22Rv1 (cell line): ENCODE data around the gene TBC1D26.
"Not testable (repeated sequence)": the region's sequence is repeated elsewhere in the genome, so short reads cannot be mapped to it uniquely, and the experiment has no call there.

Experiments
- ZFX ChIP-seq: fragments of 450-650 bp; IDR thresholded peaks from 2 replicates; pipeline ENCODE4 v1.6.1; 2017; ENCODE audit warnings: antibody characterized with exemption, borderline replicate concordance
- TF ChIP-seq, protein P1 (sequence below): fragments of 450-650 bp; IDR thresholded peaks from 2 replicates; pipeline ENCODE4 v1.5.1; 2017; ENCODE audit warnings: mild to moderate bottlenecking

DNA sequence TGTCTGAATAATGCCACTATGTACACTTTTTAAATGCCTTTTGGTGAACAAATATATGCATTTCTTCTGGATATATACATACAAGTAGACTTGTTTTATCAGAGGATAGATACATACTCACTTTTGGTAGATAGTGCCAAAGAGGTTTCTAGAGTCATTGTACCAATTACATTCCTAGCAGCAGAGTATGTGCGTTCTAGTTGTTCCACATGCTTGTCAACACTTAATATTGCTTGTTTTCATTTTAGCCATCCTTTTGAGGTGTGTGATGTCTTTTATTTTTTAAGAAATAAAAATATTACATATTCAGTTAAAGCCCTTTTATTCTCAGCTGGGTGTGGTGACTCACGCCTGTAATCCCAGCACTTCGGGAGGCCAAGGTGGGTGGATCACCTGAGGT, 23.2 kb upstream of the TBC1D26 start:
- TF ChIP-seq, protein P1, sequence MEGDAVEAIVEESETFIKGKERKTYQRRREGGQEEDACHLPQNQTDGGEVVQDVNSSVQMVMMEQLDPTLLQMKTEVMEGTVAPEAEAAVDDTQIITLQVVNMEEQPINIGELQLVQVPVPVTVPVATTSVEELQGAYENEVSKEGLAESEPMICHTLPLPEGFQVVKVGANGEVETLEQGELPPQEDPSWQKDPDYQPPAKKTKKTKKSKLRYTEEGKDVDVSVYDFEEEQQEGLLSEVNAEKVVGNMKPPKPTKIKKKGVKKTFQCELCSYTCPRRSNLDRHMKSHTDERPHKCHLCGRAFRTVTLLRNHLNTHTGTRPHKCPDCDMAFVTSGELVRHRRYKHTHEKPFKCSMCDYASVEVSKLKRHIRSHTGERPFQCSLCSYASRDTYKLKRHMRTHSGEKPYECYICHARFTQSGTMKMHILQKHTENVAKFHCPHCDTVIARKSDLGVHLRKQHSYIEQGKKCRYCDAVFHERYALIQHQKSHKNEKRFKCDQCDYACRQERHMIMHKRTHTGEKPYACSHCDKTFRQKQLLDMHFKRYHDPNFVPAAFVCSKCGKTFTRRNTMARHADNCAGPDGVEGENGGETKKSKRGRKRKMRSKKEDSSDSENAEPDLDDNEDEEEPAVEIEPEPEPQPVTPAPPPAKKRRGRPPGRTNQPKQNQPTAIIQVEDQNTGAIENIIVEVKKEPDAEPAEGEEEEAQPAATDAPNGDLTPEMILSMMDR, result not testable (repeated sequence)
- TF ChIP-seq ZFX, result not testable (repeated sequence)
